ENCODE measurements around the gene KRT17. TPM values are rescaled to one million over a fixed set of nuclear protein-coding genes. Genes with fewer than 3 reads are reported as not detected.
A peak's percentile ranks its signal among the peaks of the same experiment; 100 is the strongest.

KRT17 gene
- total and polyA plus RNA-seq, 4 donors = 0.66 to 1.5 (median 0.69) TPM; not detected in 1

DNA sequence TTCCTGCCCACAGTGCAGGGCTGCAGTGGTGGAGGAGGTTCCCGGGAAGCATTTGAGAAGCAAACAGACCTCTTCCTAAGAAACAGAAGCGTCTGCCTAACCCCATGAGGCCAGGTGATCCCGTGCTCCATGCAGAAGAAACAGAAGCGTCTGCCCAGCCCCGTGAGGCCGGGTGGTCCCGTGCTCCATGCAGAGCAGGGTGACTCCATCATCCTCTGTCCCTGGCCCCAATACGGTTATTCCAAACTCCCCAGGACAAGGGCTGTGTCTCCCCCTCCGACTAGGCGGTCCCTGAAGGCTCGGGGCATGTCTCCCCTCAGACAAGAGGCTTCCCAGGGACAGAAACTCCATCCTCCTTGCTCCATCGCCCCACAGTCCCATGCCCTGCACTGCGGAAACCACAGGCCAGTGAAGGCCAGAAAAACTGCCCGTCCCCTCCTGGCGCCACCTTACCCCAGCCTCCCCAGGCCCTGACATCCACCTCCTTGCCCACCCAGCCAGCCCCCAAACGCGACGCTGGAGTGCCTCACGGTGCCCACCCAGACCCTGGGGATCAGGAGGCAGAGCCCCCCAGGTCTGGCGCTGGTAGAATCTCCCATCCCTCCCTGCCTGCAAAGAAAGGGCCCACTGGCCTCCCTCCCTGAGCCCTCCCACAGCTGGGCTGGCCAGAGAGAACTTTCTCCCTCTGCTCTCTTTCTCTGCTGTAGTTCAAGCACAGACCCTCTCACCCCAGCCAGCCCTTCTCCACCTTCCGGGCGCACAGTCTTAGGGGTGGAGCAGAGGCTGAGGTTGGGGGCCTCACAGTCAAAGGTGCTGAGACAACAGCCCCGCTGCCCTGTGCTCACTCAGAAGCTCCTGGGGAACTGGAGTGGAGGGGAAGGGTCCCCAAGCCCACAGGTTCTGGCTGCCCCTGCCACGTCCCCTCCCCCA lies 30.6 kb upstream of the KRT17 start:
- WGBS (ENCODE audit: insufficient coverage) = 78% methylated on average over 16 of the region's 24 CpGs
- Histone ChIP-seq H3K27ac (ENCODE audit: low read depth, low read length) (peak overlapping the region; percentile 61), H3K36me3 (ENCODE audit: control insufficient read depth, insufficient read depth, low read length) (no peaks in the 10 kb centered on the region), H3K4me3 (ENCODE audit: low read depth, low read length) (no peak overlapping the region), H3K27me3 (ENCODE audit: control insufficient read depth, insufficient read depth, low read length) (no peaks in the 10 kb centered on the region), H3K9me3 (ENCODE audit: control insufficient read depth, insufficient read depth, low read length) (no peaks in the 10 kb centered on the region), H3K4me1 (ENCODE audit: control insufficient read depth, insufficient read depth, low read length) (peaks cover 13% of the 10 kb centered on the region)
- no peak for DNase-seq (ENCODE audit: low read depth in 4 of 6, low spot score in 6 of 6)

GRCh38 chr17:41653892-41654677 lies 29.7 kb upstream of the KRT17 start:
- Histone ChIP-seq H3K36me3 (ENCODE audit: control insufficient read depth, insufficient read depth, low read length) (no peaks in the 10 kb centered on the region), H3K9me3 (ENCODE audit: control insufficient read depth, insufficient read depth, low read length) (no peaks in the 10 kb centered on the region), H3K27ac (ENCODE audit: low read depth, low read length) (no peak overlapping the region), H3K27me3 (ENCODE audit: control insufficient read depth, insufficient read depth, low read length) (no peaks in the 10 kb centered on the region), H3K4me3 (ENCODE audit: low read depth, low read length) (no peak overlapping the region), H3K4me1 (ENCODE audit: control insufficient read depth, insufficient read depth, low read length) (peaks cover 13% of the 10 kb centered on the region)
- no peak for DNase-seq (ENCODE audit: low read depth in 4 of 6, low spot score in 6 of 6)
- WGBS (ENCODE audit: insufficient coverage) = 71% methylated on average over 12 of the region's 14 CpGs

DNA sequence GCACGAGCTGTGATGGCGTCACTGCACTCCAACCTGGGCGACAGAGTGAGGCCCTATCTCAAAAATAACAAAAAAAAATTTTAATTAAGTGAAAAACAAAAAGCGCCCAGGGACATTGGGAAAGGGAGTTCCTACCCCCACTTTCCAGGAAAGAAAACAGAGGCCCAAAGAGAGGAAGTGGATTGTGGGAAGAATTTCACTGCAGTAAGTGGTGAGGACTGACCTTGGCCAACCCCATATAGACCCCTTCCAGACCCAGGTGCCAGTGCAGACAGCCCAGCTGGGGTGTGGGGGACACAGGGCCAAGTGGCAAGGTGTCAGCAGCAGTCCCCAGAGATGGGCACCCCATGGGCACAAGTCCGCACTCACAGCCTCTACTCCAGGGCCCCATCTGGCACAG lies 29.0 kb upstream of the KRT17 start:
- Histone ChIP-seq H3K36me3 (ENCODE audit: control insufficient read depth, insufficient read depth, low read length) (no peaks in the 10 kb centered on the region), H3K4me3 (ENCODE audit: low read depth, low read length) (no peak overlapping the region), H3K27ac (ENCODE audit: low read depth, low read length) (no peak overlapping the region), H3K27me3 (ENCODE audit: control insufficient read depth, insufficient read depth, low read length) (no peaks in the 10 kb centered on the region), H3K9me3 (ENCODE audit: control insufficient read depth, insufficient read depth, low read length) (no peaks in the 10 kb centered on the region), H3K4me1 (ENCODE audit: control insufficient read depth, insufficient read depth, low read length) (peaks cover 15% of the 10 kb centered on the region)
- 90% methylated on average over 1 of the region's 5 CpGs for WGBS (ENCODE audit: insufficient coverage)
- no peak for DNase-seq (ENCODE audit: low read depth in 4 of 6, low spot score in 6 of 6)

DNA sequence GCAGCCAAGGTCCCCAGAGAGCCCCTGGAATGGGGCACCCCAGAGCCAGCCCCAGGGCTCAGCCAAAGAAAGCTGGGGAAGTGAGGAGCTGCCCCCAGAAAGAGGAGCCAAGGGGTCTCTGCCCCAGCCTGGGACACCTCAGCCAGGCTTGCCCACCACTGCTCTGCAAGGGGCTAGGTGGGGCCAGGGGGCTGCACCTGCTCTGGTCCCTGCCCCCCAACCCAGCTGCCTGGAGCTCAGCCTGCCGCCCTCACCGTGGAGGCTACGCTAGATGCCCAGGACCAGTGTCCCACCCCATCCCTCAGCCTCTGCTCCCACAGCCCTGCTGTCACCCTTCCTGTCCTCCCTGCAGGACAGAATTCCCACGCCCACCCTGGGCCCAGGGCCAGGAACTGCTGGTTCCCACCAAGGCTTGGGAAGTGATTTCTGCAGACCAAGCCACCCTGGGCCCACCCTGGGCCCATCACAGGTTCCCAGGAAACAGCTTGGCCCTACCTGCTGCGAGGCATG lies 28.1 kb upstream of the KRT17 start:
- DNase-seq (ENCODE audit: low read depth in 4 of 6, low spot score in 6 of 6) = no peak
- H3K27ac ChIP-seq (ENCODE audit: low read depth, low read length) = no peak overlapping the region
- no peaks in the 10 kb centered on the region for H3K36me3 ChIP-seq (ENCODE audit: control insufficient read depth, insufficient read depth, low read length)
- H3K27me3 ChIP-seq (ENCODE audit: control insufficient read depth, insufficient read depth, low read length) = no peaks in the 10 kb centered on the region
- H3K4me3 ChIP-seq (ENCODE audit: low read depth, low read length) = no peak overlapping the region
- no peaks in the 10 kb centered on the region for H3K9me3 ChIP-seq (ENCODE audit: control insufficient read depth, insufficient read depth, low read length)
- 80% methylated on average over 5 of the region's 5 CpGs for WGBS (ENCODE audit: insufficient coverage)
- peaks cover 24% of the 10 kb centered on the region for H3K4me1 ChIP-seq (ENCODE audit: control insufficient read depth, insufficient read depth, low read length)

- DNase-seq (ENCODE audit: low read depth in 4 of 6, low spot score in 6 of 6) = no peak
- Histone ChIP-seq H3K27ac (ENCODE audit: low read depth, low read length) (no peak overlapping the region), H3K27me3 (ENCODE audit: control insufficient read depth, insufficient read depth, low read length) (no peaks in the 10 kb centered on the region), H3K4me1 (ENCODE audit: control insufficient read depth, insufficient read depth, low read length) (peaks cover 27% of the 10 kb centered on the region), H3K9me3 (ENCODE audit: control insufficient read depth, insufficient read depth, low read length) (no peaks in the 10 kb centered on the region), H3K4me3 (ENCODE audit: low read depth, low read length) (no peak overlapping the region), H3K36me3 (ENCODE audit: control insufficient read depth, insufficient read depth, low read length) (no peaks in the 10 kb centered on the region)
- WGBS (ENCODE audit: insufficient coverage) = 80% methylated on average over 13 of the region's 13 CpGs
These were observed 27.5 kb upstream of the KRT17 start for GRCh38 chr17:41651625-41652460.

DNA sequence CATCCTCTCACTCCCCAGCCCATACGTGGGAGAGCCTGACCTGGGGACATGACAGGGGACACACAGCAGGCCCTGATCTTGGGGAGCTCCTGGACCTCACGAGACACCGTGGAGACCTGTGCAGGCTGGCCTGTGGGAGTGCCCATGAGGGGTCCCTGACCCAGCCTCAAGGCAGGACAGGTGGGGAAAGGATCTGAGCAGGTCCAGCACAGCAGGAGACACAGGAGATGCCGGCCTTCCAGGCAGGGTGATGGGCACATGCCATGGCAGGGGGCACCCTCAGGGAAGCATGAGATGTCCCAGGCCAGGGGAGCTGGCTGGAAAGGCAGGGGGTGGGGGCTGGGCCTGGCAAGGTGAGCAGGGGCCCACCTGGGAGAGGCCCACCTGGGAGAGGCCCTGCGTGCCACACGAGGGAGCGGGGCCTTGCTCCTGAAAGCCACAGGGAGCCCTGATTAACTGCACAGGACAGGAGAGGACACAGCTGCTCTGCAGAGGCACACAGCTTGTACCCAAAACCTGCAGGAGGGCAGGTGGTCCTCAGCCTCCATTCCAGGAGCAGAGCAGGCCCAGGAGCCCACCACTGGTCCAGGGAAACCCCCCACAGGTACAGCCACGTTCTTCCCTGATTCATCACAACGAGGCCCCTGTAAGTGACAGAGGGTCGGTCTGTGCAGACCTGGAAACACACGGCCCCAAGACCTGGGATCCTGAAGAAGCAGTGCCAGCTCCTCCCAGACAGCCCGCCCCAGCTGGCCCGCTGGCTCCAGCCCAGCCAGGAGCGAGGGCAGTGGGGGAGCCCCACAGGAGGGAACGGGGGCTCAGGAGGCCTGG lies 26.6 kb upstream of the KRT17 start:
- no peak for DNase-seq (ENCODE audit: low read depth in 4 of 6, low spot score in 6 of 6)
- no peak overlapping the region for H3K4me3 ChIP-seq (ENCODE audit: low read depth, low read length)
- no peaks in the 10 kb centered on the region for H3K27me3 ChIP-seq (ENCODE audit: control insufficient read depth, insufficient read depth, low read length)
- peaks cover 27% of the 10 kb centered on the region for H3K4me1 ChIP-seq (ENCODE audit: control insufficient read depth, insufficient read depth, low read length)
- WGBS (ENCODE audit: insufficient coverage) = 73% methylated on average over 14 of the region's 15 CpGs
- no peak overlapping the region for H3K27ac ChIP-seq (ENCODE audit: low read depth, low read length)
- no peaks in the 10 kb centered on the region for H3K36me3 ChIP-seq (ENCODE audit: control insufficient read depth, insufficient read depth, low read length)
- no peaks in the 10 kb centered on the region for H3K9me3 ChIP-seq (ENCODE audit: control insufficient read depth, insufficient read depth, low read length)

DNA sequence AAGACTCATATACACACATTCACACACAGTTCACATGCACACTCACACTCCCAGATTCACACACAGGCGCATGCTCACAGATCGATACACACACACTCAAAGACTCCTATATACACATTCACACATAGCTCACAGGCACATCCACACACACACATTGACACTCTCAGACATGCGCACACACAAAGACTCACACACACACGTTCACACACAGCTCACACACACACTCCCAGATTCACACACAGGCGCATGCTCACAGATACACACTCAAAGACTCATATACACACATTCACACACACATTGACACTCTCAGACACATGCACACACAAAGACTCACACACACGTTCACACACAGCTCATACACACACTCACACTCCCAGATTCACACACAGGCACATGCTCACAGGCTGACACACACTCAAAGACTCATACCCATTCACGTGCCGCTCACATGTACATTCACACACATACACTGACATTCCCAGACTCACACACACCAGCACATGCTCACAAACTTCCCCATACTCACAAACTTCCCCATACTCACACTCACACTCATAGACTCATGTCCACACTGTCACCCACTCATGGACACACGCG lies 25.6 kb upstream of the KRT17 start:
- H3K4me3 ChIP-seq (ENCODE audit: low read depth, low read length) = no peak overlapping the region
- H3K27me3 ChIP-seq (ENCODE audit: control insufficient read depth, insufficient read depth, low read length) = no peaks in the 10 kb centered on the region
- no peaks in the 10 kb centered on the region for H3K9me3 ChIP-seq (ENCODE audit: control insufficient read depth, insufficient read depth, low read length)
- no peak for DNase-seq (ENCODE audit: low read depth in 4 of 6, low spot score in 6 of 6)
- no peak overlapping the region for H3K27ac ChIP-seq (ENCODE audit: low read depth, low read length)
- peaks cover 21% of the 10 kb centered on the region for H3K4me1 ChIP-seq (ENCODE audit: control insufficient read depth, insufficient read depth, low read length)
- 95% methylated on average over 10 of the region's 10 CpGs for WGBS (ENCODE audit: insufficient coverage)
- H3K36me3 ChIP-seq (ENCODE audit: control insufficient read depth, insufficient read depth, low read length) = no peaks in the 10 kb centered on the region

- DNase-seq (ENCODE audit: low read depth in 4 of 6, low spot score in 6 of 6) = peak in 5 of 6 donors; percentile 35 to 89 (median 65)
- H3K9me3 ChIP-seq (ENCODE audit: control insufficient read depth, insufficient read depth, low read length) = no peaks in the 10 kb centered on the region
- no peak overlapping the region for H3K27ac ChIP-seq (ENCODE audit: low read depth, low read length)
- 1% methylated on average over 28 of the region's 39 CpGs for WGBS (ENCODE audit: insufficient coverage)
- no peaks in the 10 kb centered on the region for H3K27me3 ChIP-seq (ENCODE audit: control insufficient read depth, insufficient read depth, low read length)
- H3K4me3 ChIP-seq (ENCODE audit: low read depth, low read length) = peak overlapping the region; percentile 36
- H3K36me3 ChIP-seq (ENCODE audit: control insufficient read depth, insufficient read depth, low read length) = no peaks in the 10 kb centered on the region
- H3K4me1 ChIP-seq (ENCODE audit: control insufficient read depth, insufficient read depth, low read length) = peaks cover 21% of the 10 kb centered on the region
These were observed 24.2 kb upstream of the KRT17 start for GRCh38 chr17:41648411-41649195.
